Prostate gland (tissue), 2 donors: Measurements from ENCODE around the gene ZKSCAN5.

Experiments
- CTCF ChIP-seq, 4 experiments: fragments of 200-600 bp in 2 of 4; fragments of 450-650 bp in 2 of 4; sonication (generic) in 2 of 4; IDR thresholded peaks; 1 replicate in 3 of 4; 2 replicates in 1 of 4; pipeline ENCODE4 v1.5.1; 2016 to 2019; ENCODE audit warnings: antibody characterized with exemption in 4 of 4, mild to moderate bottlenecking in 2 of 4, moderate library complexity in 2 of 4
- POLR2A ChIP-seq: fragments of 450-650 bp; IDR thresholded peaks from one replicate; pipeline ENCODE4 v1.6.1; 2016; ENCODE audit warnings: antibody characterized with exemption, mild to moderate bottlenecking
- POLR2AphosphoS5 ChIP-seq: sonication (generic); formaldehyde crosslinking; IDR thresholded peaks from one replicate; pipeline ENCODE4 v1.6.1; 2017; ENCODE audit warnings: antibody characterized with exemption

GRCh38 chr7:99579956-99580777 is 75.7 kb downstream of the ZKSCAN5 start:
- TF ChIP-seq CTCF (IDR thresholded peaks at IDR 0.05) = peak in 2 of 4 experiments; percentile 14 to 32
- TF ChIP-seq POLR2A = no peak
- TF ChIP-seq POLR2AphosphoS5 = no peak
